ACC112 (cell line): ENCODE results near the gene SPPL3.

Source experiments
- H2AFZ ChIP-seq: fragments of 200-600 bp; sonication (generic); one replicate; pipeline ENCODE4 v1.6.0; 2017; ENCODE audit warnings: antibody characterized with exemption, low read length; ENCODE audit not compliant: unreplicated experiment
- H3K27ac ChIP-seq: fragments of 200-600 bp; sonication (generic); 2 replicates; pipeline ENCODE4 v1.5.1; 2014; ENCODE audit warnings: low read depth, mild to moderate bottlenecking, antibody characterized with exemption, low read length, moderate library complexity
- H3K27me3 ChIP-seq: fragments of 200-600 bp; sonication (generic); 2 replicates; pipeline ENCODE4 v1.6.1; 2014; ENCODE audit warnings: mild to moderate bottlenecking, antibody characterized with exemption, low read length, moderate library complexity, mixed read lengths; ENCODE audit not compliant: insufficient read depth
- H3K36me3 ChIP-seq: fragments of 200-600 bp; sonication (generic); 2 replicates; pipeline ENCODE4 v1.6.1; 2016; ENCODE audit warnings: mild to moderate bottlenecking, antibody characterized with exemption, low read length, moderate library complexity, mixed read lengths; ENCODE audit not compliant: insufficient read depth
- H3K4me1 ChIP-seq: fragments of 200-600 bp; sonication (generic); one replicate; pipeline ENCODE4 v1.6.1; 2016; ENCODE audit warnings: low read length, mixed read lengths; ENCODE audit not compliant: insufficient read depth, unreplicated experiment, control insufficient read depth
- H3K4me3 ChIP-seq: fragments of 200-600 bp; sonication (generic); 2 replicates; pipeline ENCODE4 v1.5.1; 2014; ENCODE audit warnings: mild to moderate bottlenecking, low read depth, low read length
- H3K79me2 ChIP-seq: fragments of 200-600 bp; sonication (generic); one replicate; pipeline ENCODE4 v1.6.0; 2016; ENCODE audit warnings: low read length; ENCODE audit not compliant: control insufficient read depth, unreplicated experiment, insufficient read depth

Gene SPPL3

GRCh38 chr12:120879102-120879501 is 25.1 kb downstream of the SPPL3 start:
- no peak overlapping the region for H2AFZ ChIP-seq
- H3K36me3 ChIP-seq, result no peaks in the 10 kb centered on the region
- no peak overlapping the region for H3K27ac ChIP-seq
- H3K79me2 ChIP-seq, result peaks cover 27% of the 10 kb centered on the region
- H3K27me3 ChIP-seq, result no peaks in the 10 kb centered on the region
- no peaks in the 10 kb centered on the region for H3K4me1 ChIP-seq
- no peak overlapping the region for H3K4me3 ChIP-seq

- H3K36me3 ChIP-seq, result no peaks in the 10 kb centered on the region
- H2AFZ ChIP-seq, result no peak overlapping the region
- H3K4me1 ChIP-seq, result no peaks in the 10 kb centered on the region
- no peaks in the 10 kb centered on the region for H3K27me3 ChIP-seq
- peaks cover 41% of the 10 kb centered on the region for H3K79me2 ChIP-seq
- no peak overlapping the region for H3K27ac ChIP-seq
- H3K4me3 ChIP-seq, result no peak overlapping the region
Measured at GRCh38 chr12:120874547-120875245, 29.5 kb downstream of the SPPL3 start.

GRCh38 chr12:120873226-120873625 is 30.9 kb downstream of the SPPL3 start:
- Histone ChIP-seq H3K4me3 (no peak overlapping the region), H2AFZ (no peak overlapping the region), H3K27ac (no peak overlapping the region), H3K79me2 (peaks cover 41% of the 10 kb centered on the region), H3K4me1 (no peaks in the 10 kb centered on the region), H3K36me3 (no peaks in the 10 kb centered on the region), H3K27me3 (no peaks in the 10 kb centered on the region)

GRCh38 chr12:120872487-120872886 is 31.7 kb downstream of the SPPL3 start:
- no peak overlapping the region for H2AFZ ChIP-seq
- H3K27me3 ChIP-seq, result no peaks in the 10 kb centered on the region
- H3K4me1 ChIP-seq, result no peaks in the 10 kb centered on the region
- no peak overlapping the region for H3K4me3 ChIP-seq
- H3K79me2 ChIP-seq, result peaks cover 39% of the 10 kb centered on the region
- H3K27ac ChIP-seq, result no peak overlapping the region
- no peaks in the 10 kb centered on the region for H3K36me3 ChIP-seq

- Histone ChIP-seq H3K4me3 (no peak overlapping the region), H2AFZ (no peak overlapping the region), H3K36me3 (no peaks in the 10 kb centered on the region; the same call in 1 of the 2 replicates), H3K79me2 (peaks cover 36% of the 10 kb centered on the region), H3K4me1 (peaks cover 5% of the 10 kb centered on the region), H3K27me3 (no peaks in the 10 kb centered on the region), H3K27ac (no peak overlapping the region)
Measured at GRCh38 chr12:120870415-120870814, 33.7 kb downstream of the SPPL3 start.

GRCh38 chr12:120869376-120869775 is 34.8 kb downstream of the SPPL3 start:
- H3K36me3 ChIP-seq, result no peaks in the 10 kb centered on the region; the same call in 1 of the 2 replicates
- H3K79me2 ChIP-seq, result peaks cover 35% of the 10 kb centered on the region
- H3K27me3 ChIP-seq, result no peaks in the 10 kb centered on the region
- H3K27ac ChIP-seq, result no peak overlapping the region
- H3K4me3 ChIP-seq, result no peak overlapping the region
- H2AFZ ChIP-seq, result no peak overlapping the region
- H3K4me1 ChIP-seq, result peaks cover 5% of the 10 kb centered on the region

- Histone ChIP-seq H3K79me2 (peaks cover 24% of the 10 kb centered on the region), H3K27ac (no peak overlapping the region)
Measured at GRCh38 chr12:120866108-120866507, 38.0 kb downstream of the SPPL3 start.

GRCh38 chr12:120865098-120865497 is 39.1 kb downstream of the SPPL3 start:
- H3K36me3 ChIP-seq, result no peaks in the 10 kb centered on the region; the same call in 1 of the 2 replicates
- no peaks in the 10 kb centered on the region for H3K27me3 ChIP-seq
- peaks cover 17% of the 10 kb centered on the region for H3K79me2 ChIP-seq
- H3K27ac ChIP-seq, result no peak overlapping the region
- no peak overlapping the region for H2AFZ ChIP-seq
- peaks cover 5% of the 10 kb centered on the region for H3K4me1 ChIP-seq
- H3K4me3 ChIP-seq, result no peak overlapping the region

More at GRCh38 chr12:120866108-120866507, 38.0 kb downstream of the SPPL3 start:
- Histone ChIP-seq H3K27me3 (no peaks in the 10 kb centered on the region), H2AFZ (no peak overlapping the region), H3K4me3 (no peak overlapping the region), H3K4me1 (peaks cover 5% of the 10 kb centered on the region), H3K36me3 (no peaks in the 10 kb centered on the region; the same call in 1 of the 2 replicates)

- Histone ChIP-seq H3K79me2 (peaks cover 10% of the 10 kb centered on the region), H3K4me3 (no peak overlapping the region), H3K27ac (no peak overlapping the region), H3K27me3 (no peaks in the 10 kb centered on the region), H3K36me3 (peaks cover 9% of the 10 kb centered on the region; the same call in 1 of the 2 replicates), H3K4me1 (peaks cover 5% of the 10 kb centered on the region), H2AFZ (no peak overlapping the region)
Measured at GRCh38 chr12:120862664-120863063, 41.5 kb downstream of the SPPL3 start.

GRCh38 chr12:120861074-120861795 is 42.9 kb downstream of the SPPL3 start:
- peaks cover 9% of the 10 kb centered on the region; the same call in 1 of the 2 replicates for H3K36me3 ChIP-seq
- H3K27ac ChIP-seq, result no peak overlapping the region
- no peak overlapping the region for H2AFZ ChIP-seq
- peaks cover 2% of the 10 kb centered on the region for H3K4me1 ChIP-seq
- H3K79me2 ChIP-seq, result peaks cover 10% of the 10 kb centered on the region
- H3K4me3 ChIP-seq, result no peak overlapping the region
- no peaks in the 10 kb centered on the region for H3K27me3 ChIP-seq
